Calu3 (cell line): ENCODE results near the gene SLC27A6. TPM values are rescaled to one million over a fixed set of nuclear protein-coding genes. Genes with fewer than 3 reads are reported as not detected.

ENCODE experiments used
- BruUV-seq: library from RNA; stranded (reverse); fragments of 400-500 nt; replicated peaks from 2 replicates; lab custom pipeline; 2021; lab: Mats Ljungman, UMichigan
- CTCF ChIA-PET: fragments of 300-600 bp; sonication (Branson Sonifier 250); formaldehyde crosslinking; loops from one replicate; lab custom pipeline; 2022; ENCODE audit warnings: antibody characterized with exemption; lab: Charles Lee
- DNase-seq: peaks from one replicate; pipeline ENCODE4 v3.0.0; 2022
- H3K27ac Mint-ChIP-seq: one replicate; pipeline ENCODE4 v1.8.0; 2022; ENCODE audit warnings: mixed read lengths; ENCODE audit not compliant: unreplicated experiment
- H3K27me3 Mint-ChIP-seq: one replicate; pipeline ENCODE4 v1.8.0; 2022; ENCODE audit warnings: mixed read lengths; ENCODE audit not compliant: unreplicated experiment
- H3K36me3 Mint-ChIP-seq: one replicate; pipeline ENCODE4 v1.8.0; 2022; ENCODE audit warnings: mild to moderate bottlenecking, moderate library complexity, mixed read lengths; ENCODE audit not compliant: insufficient read depth, unreplicated experiment
- H3K4me1 Mint-ChIP-seq: one replicate; pipeline ENCODE4 v1.8.0; 2022; ENCODE audit warnings: mild to moderate bottlenecking, low read depth, mixed read lengths; ENCODE audit not compliant: unreplicated experiment
- H3K4me3 Mint-ChIP-seq: one replicate; pipeline ENCODE4 v1.8.0; 2022; ENCODE audit warnings: mild to moderate bottlenecking, low read depth, moderate library complexity, mixed read lengths; ENCODE audit not compliant: unreplicated experiment
- H3K9me3 Mint-ChIP-seq: one replicate; pipeline ENCODE4 v1.8.0; 2022; ENCODE audit warnings: low read depth, mixed read lengths; ENCODE audit not compliant: unreplicated experiment
- CTCF ChIP-seq: fragments of 200-600 bp; IDR thresholded peaks from one replicate; pipeline ENCODE4 v1.8.0; 2022; ENCODE audit warnings: antibody characterized with exemption; ENCODE audit not compliant: unreplicated experiment
- intact Hi-C: fragments of 100-400 bp; cut with micrococcal nuclease; formaldehyde crosslinking; loops from one replicate; pipeline ENCODE4 v1.10.0; 2022; ENCODE audit not compliant: unreplicated experiment
- total RNA-seq: library from RNA; stranded (reverse); gene quantifications from 2 replicates; pipeline ENCODE4 v1.2.3, GENCODE V29; 2022

SLC27A6 gene
- total RNA-seq, 1 experiment from 2014 or later = not detected

DNA sequence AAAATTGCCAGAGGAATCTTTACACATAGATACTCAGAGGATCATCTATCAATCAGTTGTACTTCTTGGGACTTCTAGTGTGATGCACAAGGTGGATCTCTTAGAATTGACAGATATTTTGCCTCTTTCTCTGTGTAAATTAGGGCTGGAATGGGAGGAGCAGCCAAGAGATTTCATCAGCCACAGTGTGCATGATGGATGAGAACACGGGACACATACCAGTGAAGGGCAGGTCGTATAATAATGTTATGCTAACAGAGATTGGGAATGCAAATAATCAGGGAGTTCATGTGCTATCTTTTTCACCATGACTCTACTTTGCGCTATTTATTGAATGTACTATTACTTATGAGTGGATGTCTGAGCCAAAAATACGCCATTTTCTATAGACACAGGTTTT is 86.0 kb downstream of the SLC27A6 start:
- intact Hi-C loops = no loop called here
- no peaks in the 10 kb centered on the region for H3K4me1 Mint-ChIP-seq
- CTCF ChIA-PET = no interaction called here
- BruUV-seq = no TSS peak
- H3K27ac Mint-ChIP-seq = no peak overlapping the region
- no peaks in the 10 kb centered on the region for H3K36me3 Mint-ChIP-seq
- H3K4me3 Mint-ChIP-seq = no peak overlapping the region
- no peak for DNase-seq
- no peak for TF ChIP-seq CTCF
- no peaks in the 10 kb centered on the region for H3K9me3 Mint-ChIP-seq
- no peaks in the 10 kb centered on the region for H3K27me3 Mint-ChIP-seq

GRCh38 chr5:129053438-129053837 is 88.2 kb downstream of the SLC27A6 start:
- intact Hi-C loops = loop anchor here (1.0 kb wide), 1 partner anchor 148 kb away; no protein-coding TSS in a partner anchor
- no peak for TF ChIP-seq CTCF
- no peak for DNase-seq
- Mint-ChIP-seq H3K27me3 (no peaks in the 10 kb centered on the region), H3K9me3 (peaks cover 5% of the 10 kb centered on the region), H3K27ac (no peak overlapping the region), H3K4me3 (no peak overlapping the region), H3K36me3 (no peaks in the 10 kb centered on the region), H3K4me1 (no peaks in the 10 kb centered on the region)
- CTCF ChIA-PET = interaction anchor here (0.7 kb wide), 1 partner anchor 129 kb away, joined by 6 read pairs; no protein-coding TSS in a partner anchor
- no TSS peak for BruUV-seq

GRCh38 chr5:129057329-129057728 is 92.0 kb downstream of the SLC27A6 start:
- TF ChIP-seq CTCF = no peak
- intact Hi-C loops = no loop called here
- CTCF ChIA-PET = interaction anchor here (0.7 kb wide), 1 partner anchor 1655 kb away, joined by 3 read pairs; no protein-coding TSS in a partner anchor
- Mint-ChIP-seq H3K9me3 (peaks cover 5% of the 10 kb centered on the region), H3K4me1 (no peaks in the 10 kb centered on the region), H3K4me3 (no peak overlapping the region), H3K27me3 (no peaks in the 10 kb centered on the region), H3K36me3 (no peaks in the 10 kb centered on the region), H3K27ac (no peak overlapping the region)
- no TSS peak for BruUV-seq
- no peak for DNase-seq

- CTCF ChIA-PET = no interaction called here
- intact Hi-C loops = no loop called here
- Mint-ChIP-seq H3K4me1 (no peaks in the 10 kb centered on the region), H3K36me3 (no peaks in the 10 kb centered on the region), H3K4me3 (no peak overlapping the region), H3K9me3 (peaks cover 4% of the 10 kb centered on the region), H3K27ac (no peak overlapping the region), H3K27me3 (no peaks in the 10 kb centered on the region)
- no peak for DNase-seq
- no TSS peak for BruUV-seq
- TF ChIP-seq CTCF = no peak
Observed at GRCh38 chr5:129061849-129062248, 96.6 kb downstream of the SLC27A6 start.
